ENCODE results near the gene GAST. TPM values are rescaled to one million over a fixed set of nuclear protein-coding genes. Genes with fewer than 3 reads are reported as not detected.

The GAST gene
- total RNA-seq, 1 experiment from 2014 or later = not detected

DNA sequence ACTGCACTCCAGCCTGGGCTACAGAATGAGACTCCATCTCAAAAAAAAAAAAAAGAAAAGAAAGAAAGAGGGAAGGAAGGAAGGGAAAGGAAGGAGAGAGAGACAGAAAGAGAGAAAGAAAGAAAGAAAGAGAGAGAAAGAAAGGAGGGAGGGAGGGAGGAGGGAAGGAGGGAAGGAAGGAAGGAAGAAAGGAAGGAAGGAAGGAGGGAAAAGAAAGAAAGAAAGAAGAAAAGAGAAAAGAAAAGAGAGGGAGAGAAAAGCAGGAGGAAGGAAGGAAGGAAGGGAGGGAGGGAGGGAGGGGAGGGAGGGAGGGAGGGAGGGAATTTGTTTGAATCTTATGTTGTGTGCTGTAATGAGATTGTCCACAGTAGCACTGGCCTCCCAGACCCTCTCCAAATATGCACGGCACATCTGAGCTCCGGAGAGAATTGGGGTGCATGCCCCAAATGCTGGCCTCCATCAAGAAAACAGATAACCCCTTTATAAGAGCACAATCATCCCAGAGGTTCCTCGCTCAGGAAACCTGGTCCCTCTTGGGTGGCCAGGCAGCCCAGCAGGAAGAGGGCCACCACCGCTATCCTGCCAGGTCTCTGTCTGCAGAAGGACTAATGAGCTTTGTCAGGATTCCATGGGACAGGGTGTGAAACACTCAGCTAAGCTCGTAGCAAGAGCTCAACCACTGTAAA is 32.2 kb upstream of the GAST start:
- ChIA-PET POLR2A (interaction anchor here (2.0 to 5.7 kb wide), 3 partner anchors 9 to 14 kb away, joined by 6 to 112 read pairs (median 17); partner anchors contain the start of gene EIF1), CTCF (interaction anchor here (1.0 to 4.6 kb wide), 3 partner anchors 12 to 107 kb away, joined by 3 to 15 read pairs (median 3); partner anchors contain the start of gene JUP), RAD21 (ENCODE audit: low non-redundant PET in 1 of 2, low total read pairs in 2 of 2, uncharacterized antibody in 2 of 2, unreplicated experiment in 2 of 2) (no interaction called here)
- no peak overlapping the region for H2AFZ ChIP-seq (ENCODE audit: low read depth, low read length, poor library complexity, severe bottlenecking)
- no peaks in the 10 kb centered on the region for H3K36me3 ChIP-seq (ENCODE audit: control insufficient read depth in 1 of 2, insufficient read depth in 2 of 2, low read length in 2 of 2)
- H3K9me2 ChIP-seq (ENCODE audit: insufficient read depth) = no peaks in the 10 kb centered on the region
- H3K79me2 ChIP-seq (ENCODE audit: insufficient read depth, low read length) = no peaks in the 10 kb centered on the region
- H4K20me1 ChIP-seq (ENCODE audit: insufficient read depth) = no peaks in the 10 kb centered on the region
- TF ChIP-seq, protein P1, sequence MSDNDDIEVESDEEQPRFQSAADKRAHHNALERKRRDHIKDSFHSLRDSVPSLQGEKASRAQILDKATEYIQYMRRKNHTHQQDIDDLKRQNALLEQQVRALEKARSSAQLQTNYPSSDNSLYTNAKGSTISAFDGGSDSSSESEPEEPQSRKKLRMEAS (IDR thresholded peaks at IDR 0.05) = no peak
- TF ChIP-seq RAD21 (IDR thresholded peaks at IDR 0.05; ENCODE audit: low read depth) (no peak), ELF1 (IDR thresholded peaks at IDR 0.05; ENCODE audit: borderline replicate concordance, low read depth) (no peak), ZNF274 (IDR thresholded peaks at IDR 0.05; ENCODE audit: low read depth, low read length) (no peak), EGR1 (IDR thresholded peaks at IDR 0.05; ENCODE audit: low read depth) (no peak)
- TF ChIP-seq, protein P2, sequence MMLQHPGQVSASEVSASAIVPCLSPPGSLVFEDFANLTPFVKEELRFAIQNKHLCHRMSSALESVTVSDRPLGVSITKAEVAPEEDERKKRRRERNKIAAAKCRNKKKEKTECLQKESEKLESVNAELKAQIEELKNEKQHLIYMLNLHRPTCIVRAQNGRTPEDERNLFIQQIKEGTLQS (IDR thresholded peaks at IDR 0.05) = no peak
- no peak overlapping the region for H3K27ac ChIP-seq (ENCODE audit: low read depth, low read length)
- peaks cover 0 to 5% of the 10 kb centered on the region in 2 experiments; a peak in 1 of 4 replicates for H3K9me3 ChIP-seq (ENCODE audit: control insufficient read depth in 1 of 2, insufficient read depth in 1 of 2, low read depth in 1 of 2, low read length in 2 of 2)
- ATAC-seq (no peak), DNase-seq (ENCODE audit: low read depth, low spot score) (no peak)
- H3K4me1 ChIP-seq (ENCODE audit: control insufficient read depth in 1 of 2, insufficient read depth in 2 of 2, low read length in 2 of 2) = peaks cover 8 to 18% of the 10 kb centered on the region in 2 experiments
- intact Hi-C loops (cut with micrococcal nuclease) = no loop called here
- H3K9ac ChIP-seq (ENCODE audit: low read length) = no peak overlapping the region
- peak overlapping the region; percentile 57; the same call in 1 of the 2 replicates for H3K4me2 ChIP-seq (ENCODE audit: low read length)
- no peaks in the 10 kb centered on the region for H3K27me3 ChIP-seq (ENCODE audit: insufficient read depth, low read length)
- BruUV-seq (replicated peaks) = no TSS peak
- H3K4me3 ChIP-seq (replicated peaks in 1 of 2; ENCODE audit: low read depth in 1 of 2, low read length in 2 of 2) = no peak overlapping the region

DNA sequence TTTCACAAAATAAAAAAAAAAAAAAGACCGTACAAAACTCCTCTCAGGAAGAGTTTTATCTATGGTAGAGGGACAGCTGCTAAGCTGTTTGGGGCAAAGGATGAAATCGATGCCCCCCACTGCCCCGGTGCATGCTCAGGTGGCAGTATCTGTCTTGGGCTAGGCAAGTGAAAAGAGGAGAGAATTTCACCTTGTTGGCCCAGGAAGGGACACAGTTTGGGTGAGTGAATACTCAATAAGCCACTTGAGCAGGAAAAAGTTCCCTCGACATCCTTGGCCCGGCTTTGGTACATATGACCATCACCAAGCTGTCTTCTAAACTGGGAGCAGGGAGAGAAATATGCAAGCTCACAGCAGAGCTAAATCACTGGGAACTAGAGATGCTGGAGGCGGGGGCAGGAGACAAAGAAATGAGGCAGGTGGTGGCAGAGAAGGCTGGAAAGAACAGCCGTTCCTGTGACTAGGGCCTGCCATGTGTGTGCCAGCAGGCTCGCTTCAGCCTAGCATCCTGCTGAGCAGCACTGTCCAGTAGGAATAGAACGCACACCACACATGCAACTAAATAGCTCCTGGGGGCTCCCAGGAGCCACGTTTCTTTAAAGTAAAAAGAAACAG is 31.6 kb upstream of the GAST start:
- DNase-seq (ENCODE audit: low read depth, low spot score) (no peak), ATAC-seq (no peak)
- no peak overlapping the region for H2AFZ ChIP-seq (ENCODE audit: low read depth, low read length, poor library complexity, severe bottlenecking)
- no peaks in the 10 kb centered on the region for H3K9me2 ChIP-seq (ENCODE audit: insufficient read depth)
- H3K36me3 ChIP-seq (ENCODE audit: control insufficient read depth in 1 of 2, insufficient read depth in 2 of 2, low read length in 2 of 2) = no peaks in the 10 kb centered on the region
- no peak overlapping the region for H3K4me3 ChIP-seq (replicated peaks in 1 of 2; ENCODE audit: low read depth in 1 of 2, low read length in 2 of 2)
- ChIA-PET RAD21 (ENCODE audit: low non-redundant PET in 1 of 2, low total read pairs in 2 of 2, uncharacterized antibody in 2 of 2, unreplicated experiment in 2 of 2) (no interaction called here), POLR2A (interaction anchor here (4.2 to 5.7 kb wide), 2 partner anchors 8 to 11 kb away, joined by 17 to 112 read pairs; partner anchors contain the start of gene EIF1), CTCF (interaction anchor here (4.6 kb wide), 1 partner anchor 14 kb away, joined by 15 read pairs; no protein-coding TSS in a partner anchor)
- no peaks in the 10 kb centered on the region for H3K27me3 ChIP-seq (ENCODE audit: insufficient read depth, low read length)
- H4K20me1 ChIP-seq (ENCODE audit: insufficient read depth) = no peaks in the 10 kb centered on the region
- H3K79me2 ChIP-seq (ENCODE audit: insufficient read depth, low read length) = no peaks in the 10 kb centered on the region
- H3K4me2 ChIP-seq (ENCODE audit: low read length) = no peak overlapping the region
- intact Hi-C loops (cut with micrococcal nuclease) = no loop called here
- H3K9ac ChIP-seq (ENCODE audit: low read length) = no peak overlapping the region
- peaks cover 8 to 18% of the 10 kb centered on the region in 2 experiments for H3K4me1 ChIP-seq (ENCODE audit: control insufficient read depth in 1 of 2, insufficient read depth in 2 of 2, low read length in 2 of 2)
- BruUV-seq (replicated peaks) = no TSS peak
- H3K27ac ChIP-seq (ENCODE audit: low read depth, low read length) = no peak overlapping the region
- H3K9me3 ChIP-seq (ENCODE audit: control insufficient read depth in 1 of 2, insufficient read depth in 1 of 2, low read depth in 1 of 2, low read length in 2 of 2) = peaks cover 0 to 5% of the 10 kb centered on the region in 2 experiments; a peak in 1 of 4 replicates
- TF ChIP-seq CEBPB (IDR thresholded peaks at IDR 0.05; ENCODE audit: low read depth) (no peak), FOSL1 (IDR thresholded peaks at IDR 0.05; ENCODE audit: low read depth) (no peak), EZH2 (IDR thresholded peaks at IDR 0.05) (no peak), EGR1 (IDR thresholded peaks at IDR 0.05; ENCODE audit: low read depth) (no peak), ZFX (IDR thresholded peaks at IDR 0.05) (no peak), ELF1 (IDR thresholded peaks at IDR 0.05; ENCODE audit: borderline replicate concordance, low read depth) (no peak), EZH2phosphoT487 (IDR thresholded peaks at IDR 0.05; ENCODE audit: borderline replicate concordance) (no peak)
- TF ChIP-seq, protein P3, sequence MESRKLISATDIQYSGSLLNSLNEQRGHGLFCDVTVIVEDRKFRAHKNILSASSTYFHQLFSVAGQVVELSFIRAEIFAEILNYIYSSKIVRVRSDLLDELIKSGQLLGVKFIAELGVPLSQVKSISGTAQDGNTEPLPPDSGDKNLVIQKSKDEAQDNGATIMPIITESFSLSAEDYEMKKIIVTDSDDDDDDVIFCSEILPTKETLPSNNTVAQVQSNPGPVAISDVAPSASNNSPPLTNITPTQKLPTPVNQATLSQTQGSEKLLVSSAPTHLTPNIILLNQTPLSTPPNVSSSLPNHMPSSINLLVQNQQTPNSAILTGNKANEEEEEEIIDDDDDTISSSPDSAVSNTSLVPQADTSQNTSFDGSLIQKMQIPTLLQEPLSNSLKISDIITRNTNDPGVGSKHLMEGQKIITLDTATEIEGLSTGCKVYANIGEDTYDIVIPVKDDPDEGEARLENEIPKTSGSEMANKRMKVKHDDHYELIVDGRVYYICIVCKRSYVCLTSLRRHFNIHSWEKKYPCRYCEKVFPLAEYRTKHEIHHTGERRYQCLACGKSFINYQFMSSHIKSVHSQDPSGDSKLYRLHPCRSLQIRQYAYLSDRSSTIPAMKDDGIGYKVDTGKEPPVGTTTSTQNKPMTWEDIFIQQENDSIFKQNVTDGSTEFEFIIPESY (IDR thresholded peaks at IDR 0.05; ENCODE audit: extremely low read depth, insufficient replicate concordance, low read length) = no peak

Data from HCT116 (cell line).